Adrenal gland (tissue), 5 donors: ENCODE data around the gene TXNDC11.

Experiments used
- POLR2A ChIP-seq, 2 donors: fragments of 450-650 bp; IDR thresholded peaks; one replicate each; pipeline ENCODE4 v1.6.1; 2017; ENCODE audit warnings: antibody characterized with exemption in 2 of 2, mild to moderate bottlenecking in 2 of 2, moderate library complexity in 1 of 2
- TF ChIP-seq, protein P1 (sequence below), 6 experiments: fragments of 450-650 bp in 4 of 6; fragments of 200-600 bp in 2 of 6; sonication (generic) in 1 of 6; IDR thresholded peaks; 1 replicate in 5 of 6; 2 replicates in 1 of 6; pipeline versions ENCODE4 v1.5.1 to v1.8.0; 2016 to 2021; ENCODE audit warnings: antibody characterized with exemption in 6 of 6, mild to moderate bottlenecking in 2 of 6, moderate library complexity in 1 of 6
- donor health status: DM: no; HTN: no; CAD: no.

DNA sequence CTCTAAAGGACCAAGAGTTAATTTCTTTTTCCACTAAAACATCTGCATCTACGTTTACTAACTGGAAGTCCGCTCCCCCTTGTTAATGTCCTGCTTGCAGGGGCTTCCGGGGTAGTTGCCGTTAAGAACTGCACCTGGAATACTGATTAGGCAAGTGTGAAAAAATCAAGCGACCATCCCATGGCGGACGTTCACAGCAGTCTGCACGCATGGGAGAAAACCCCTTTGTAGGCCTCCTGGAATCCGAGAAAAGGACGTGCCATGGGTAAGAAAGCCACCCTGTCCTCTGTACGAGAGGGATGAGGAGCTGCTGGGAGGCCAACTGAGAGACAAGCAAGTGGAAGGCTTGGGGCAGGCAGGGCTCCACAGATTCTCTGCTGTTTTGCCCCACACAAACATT lies 59.5 kb downstream of the TXNDC11 start:
- TF ChIP-seq, protein P1, sequence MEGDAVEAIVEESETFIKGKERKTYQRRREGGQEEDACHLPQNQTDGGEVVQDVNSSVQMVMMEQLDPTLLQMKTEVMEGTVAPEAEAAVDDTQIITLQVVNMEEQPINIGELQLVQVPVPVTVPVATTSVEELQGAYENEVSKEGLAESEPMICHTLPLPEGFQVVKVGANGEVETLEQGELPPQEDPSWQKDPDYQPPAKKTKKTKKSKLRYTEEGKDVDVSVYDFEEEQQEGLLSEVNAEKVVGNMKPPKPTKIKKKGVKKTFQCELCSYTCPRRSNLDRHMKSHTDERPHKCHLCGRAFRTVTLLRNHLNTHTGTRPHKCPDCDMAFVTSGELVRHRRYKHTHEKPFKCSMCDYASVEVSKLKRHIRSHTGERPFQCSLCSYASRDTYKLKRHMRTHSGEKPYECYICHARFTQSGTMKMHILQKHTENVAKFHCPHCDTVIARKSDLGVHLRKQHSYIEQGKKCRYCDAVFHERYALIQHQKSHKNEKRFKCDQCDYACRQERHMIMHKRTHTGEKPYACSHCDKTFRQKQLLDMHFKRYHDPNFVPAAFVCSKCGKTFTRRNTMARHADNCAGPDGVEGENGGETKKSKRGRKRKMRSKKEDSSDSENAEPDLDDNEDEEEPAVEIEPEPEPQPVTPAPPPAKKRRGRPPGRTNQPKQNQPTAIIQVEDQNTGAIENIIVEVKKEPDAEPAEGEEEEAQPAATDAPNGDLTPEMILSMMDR (IDR thresholded peaks at IDR 0.05), result no peak
- no peak for TF ChIP-seq POLR2A (IDR thresholded peaks at IDR 0.05)
